UCSD-AML1 (cell line): ENCODE results near the gene PPFIA2.
"Not testable (repeated sequence)": the region's sequence is repeated elsewhere in the genome, so short reads cannot be mapped to it uniquely, and the experiment has no call there.

Experiments used
- DNase-seq: peaks from one replicate; lab custom pipeline; 2025; ENCODE audit not compliant: unreplicated experiment; lab: John Stamatoyannopoulos, UW

The PPFIA2 gene

GRCh38 chr12:81212996-81213696 lies 546.0 kb downstream of the PPFIA2 start:
- no peak for DNase-seq

GRCh38 chr12:81211306-81211705 lies 547.8 kb downstream of the PPFIA2 start:
- DNase-seq: no peak

- not testable (repeated sequence) for DNase-seq
Observed at GRCh38 chr12:81209772-81210225, 549.4 kb downstream of the PPFIA2 start.

- DNase-seq: no peak
Observed at GRCh38 chr12:81209012-81209411, 550.1 kb downstream of the PPFIA2 start.

GRCh38 chr12:81208187-81208911 lies 550.8 kb downstream of the PPFIA2 start:
- no peak for DNase-seq
